H1 (cell line): ENCODE results near the gene DACT3.

Experiments
- E2F6 ChIP-seq: IDR thresholded peaks from 2 replicates; pipeline ENCODE4 v1.6.1; 2012; ENCODE audit warnings: inconsistent platforms
- PHF8 ChIP-seq: fragments of 200-600 bp; sonication (generic); conservative IDR thresholded peaks from 2 replicates; pipeline ENCODE4 v1.7.1; 2012; ENCODE audit warnings: low read depth, mild to moderate bottlenecking, inconsistent platforms, low read length, moderate library complexity
- POLR2A ChIP-seq, 2 experiments: IDR thresholded peaks; 1 replicate in 1 of 2; 2 replicates in 1 of 2; pipeline ENCODE4 v1.6.1; 2011; ENCODE audit warnings: low read depth in 2 of 2, low read length in 2 of 2, mild to moderate bottlenecking in 2 of 2; ENCODE audit errors: control extremely low read depth in 1 of 2
- POLR2AphosphoS5 ChIP-seq: IDR thresholded peaks from 2 replicates; pipeline ENCODE4 v1.6.1; 2011; ENCODE audit warnings: low read depth, low read length
- TF ChIP-seq, protein P1 (sequence below), 3 experiments: IDR thresholded peaks; 1 replicate in 2 of 3; 2 replicates in 1 of 3; pipeline versions ENCODE4 v1.5.1 to v1.6.1; 2011; ENCODE audit warnings: low read length in 3 of 3, mild to moderate bottlenecking in 3 of 3, inconsistent platforms in 2 of 3, low read depth in 1 of 3, moderate library complexity in 1 of 3; ENCODE audit not compliant: insufficient read depth in 1 of 3; ENCODE audit errors: control extremely low read depth in 1 of 3
- TF ChIP-seq, protein P2 (sequence below): IDR thresholded peaks from 2 replicates; pipeline ENCODE4 v1.6.1; 2011; ENCODE audit warnings: low read depth, mild to moderate bottlenecking, low read length; ENCODE audit not compliant: insufficient read depth

GRCh38 chr19:46613525-46613924 lies 47.5 kb downstream of the DACT3 start:
- TF ChIP-seq POLR2AphosphoS5 (no peak), POLR2A (IDR thresholded peaks at IDR 0.05; ENCODE audit: control extremely low read depth in 1 of 2, low read depth in 2 of 2, low read length in 2 of 2) (no peak), E2F6 (no peak), PHF8 (no peak)
- TF ChIP-seq, protein P1, sequence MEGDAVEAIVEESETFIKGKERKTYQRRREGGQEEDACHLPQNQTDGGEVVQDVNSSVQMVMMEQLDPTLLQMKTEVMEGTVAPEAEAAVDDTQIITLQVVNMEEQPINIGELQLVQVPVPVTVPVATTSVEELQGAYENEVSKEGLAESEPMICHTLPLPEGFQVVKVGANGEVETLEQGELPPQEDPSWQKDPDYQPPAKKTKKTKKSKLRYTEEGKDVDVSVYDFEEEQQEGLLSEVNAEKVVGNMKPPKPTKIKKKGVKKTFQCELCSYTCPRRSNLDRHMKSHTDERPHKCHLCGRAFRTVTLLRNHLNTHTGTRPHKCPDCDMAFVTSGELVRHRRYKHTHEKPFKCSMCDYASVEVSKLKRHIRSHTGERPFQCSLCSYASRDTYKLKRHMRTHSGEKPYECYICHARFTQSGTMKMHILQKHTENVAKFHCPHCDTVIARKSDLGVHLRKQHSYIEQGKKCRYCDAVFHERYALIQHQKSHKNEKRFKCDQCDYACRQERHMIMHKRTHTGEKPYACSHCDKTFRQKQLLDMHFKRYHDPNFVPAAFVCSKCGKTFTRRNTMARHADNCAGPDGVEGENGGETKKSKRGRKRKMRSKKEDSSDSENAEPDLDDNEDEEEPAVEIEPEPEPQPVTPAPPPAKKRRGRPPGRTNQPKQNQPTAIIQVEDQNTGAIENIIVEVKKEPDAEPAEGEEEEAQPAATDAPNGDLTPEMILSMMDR (IDR thresholded peaks at IDR 0.05; ENCODE audit: control extremely low read depth in 1 of 3, insufficient read depth in 1 of 3, low read depth in 1 of 3, low read length in 3 of 3), result no peak
- TF ChIP-seq, protein P2, sequence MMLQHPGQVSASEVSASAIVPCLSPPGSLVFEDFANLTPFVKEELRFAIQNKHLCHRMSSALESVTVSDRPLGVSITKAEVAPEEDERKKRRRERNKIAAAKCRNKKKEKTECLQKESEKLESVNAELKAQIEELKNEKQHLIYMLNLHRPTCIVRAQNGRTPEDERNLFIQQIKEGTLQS, result no peak
